Sigmoid colon (tissue), 7 donors: ENCODE measurements around the gene MACROD2. TPM values are rescaled to one million over a fixed set of nuclear protein-coding genes. Genes with fewer than 3 reads are reported as not detected.

Experiments
- DNase-seq: peaks from one replicate; pipeline ENCODE4 v3.0.0-alpha.2; 2019
- H3K27ac ChIP-seq, 4 donors: fragments of 200-600 bp; sonication (generic); one replicate each; pipeline ENCODE4 v1.5.1; 2016 to 2019; ENCODE audit warnings: mild to moderate bottlenecking in 1 of 4
- H3K27me3 ChIP-seq, 3 donors: fragments of 200-600 bp; sonication (generic); one replicate each; pipeline ENCODE4 v1.5.1; 2019; ENCODE audit warnings: mild to moderate bottlenecking in 1 of 3
- H3K36me3 ChIP-seq, 4 donors: fragments of 200-600 bp; sonication (generic); one replicate each; pipeline ENCODE4 v1.5.1; 2016 to 2019
- H3K4me1 ChIP-seq, 4 donors: fragments of 200-600 bp; sonication (generic); one replicate each; pipeline ENCODE4 v1.5.1; 2017 to 2019
- H3K4me3 ChIP-seq, 4 donors: fragments of 200-600 bp; sonication (generic); one replicate each; pipeline ENCODE4 v1.5.1; 2017 to 2019; ENCODE audit warnings: mild to moderate bottlenecking in 2 of 4, moderate library complexity in 1 of 4
- H3K9me3 ChIP-seq, 4 donors: fragments of 200-600 bp in 3 of 4; sonication (generic) in 3 of 4; one replicate each; pipeline versions ENCODE4 v1.5.1 to v1.6.1; 2013 to 2019
- EP300 ChIP-seq, 4 donors: sonication (generic); formaldehyde crosslinking; IDR thresholded peaks; one replicate each; pipeline ENCODE4 v1.6.1; 2017; ENCODE audit warnings: antibody characterized with exemption in 4 of 4
- POLR2A ChIP-seq, 2 donors: fragments of 450-650 bp; IDR thresholded peaks; one replicate each; pipeline ENCODE4 v1.6.1; 2016; ENCODE audit warnings: antibody characterized with exemption in 2 of 2, mild to moderate bottlenecking in 2 of 2, moderate library complexity in 2 of 2
- POLR2AphosphoS5 ChIP-seq, 4 donors: sonication (generic); formaldehyde crosslinking; IDR thresholded peaks; one replicate each; pipeline ENCODE4 v1.6.1; 2017; ENCODE audit warnings: antibody characterized with exemption in 4 of 4
- WGBS, 2 donors: extraction: QIAGEN DNeasy Blood & Tissue Kit; methylation state at CpG; one replicate each; pipeline ENCODE4 v1.1.7; 2013; 5-methylcytosine and 5-hydroxymethylcytosine counted together
- intact Hi-C: fragments of 100-400 bp; cut with DNase I; formaldehyde crosslinking; loops from one replicate; pipeline ENCODE4 v1.15.1; 2023
- polyA plus RNA-seq, 3 donors: library from polyadenylated mRNA; stranded (reverse); fragments of 200-250 nt; gene quantifications; one replicate each; pipeline ENCODE4 v1.2.3, GENCODE V29; 2013
- total RNA-seq, 4 donors: library from RNA; depleted of rRNA; stranded (reverse); fragments of >200 nt; gene quantifications; one replicate each; pipeline ENCODE4 v1.1.0, GENCODE V29; 2016
- TF ChIP-seq, protein P1 (sequence below), 4 experiments: fragments of 450-650 bp in 3 of 4; fragments of 200-600 bp in 1 of 4; IDR thresholded peaks; one replicate each; pipeline ENCODE4 v1.5.1; 2016 to 2019; ENCODE audit warnings: antibody characterized with exemption in 4 of 4, mild to moderate bottlenecking in 3 of 4, moderate library complexity in 2 of 4
- donor health status: healthy with polysubstance abuse.
- donor health status: Bipolar disorder and iron deficiency.
- donor health status: healthy.

The MACROD2 gene
- total and polyA plus RNA-seq, 7 donors: 1.2 to 22.4 (median 5.8) TPM

DNA sequence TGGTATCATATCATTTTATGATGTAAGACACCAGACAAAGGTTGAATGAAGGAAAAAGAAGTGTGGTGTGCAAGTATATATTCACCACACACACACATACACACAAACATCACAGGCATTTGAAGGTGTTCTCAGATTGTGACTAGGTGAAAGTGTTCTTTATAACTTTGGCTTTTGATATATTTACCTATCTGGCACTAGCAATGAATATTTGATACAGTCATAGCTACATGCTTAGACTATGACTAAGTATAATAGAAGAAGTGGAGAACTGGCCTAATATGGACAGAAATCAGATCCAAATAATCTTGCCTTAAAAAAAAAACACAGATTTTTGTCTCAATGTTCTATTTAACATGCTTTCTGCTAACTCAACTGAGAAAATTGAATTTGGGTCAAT, 1768.0 kb downstream of the MACROD2 start:
- H3K4me1 ChIP-seq: peaks cover 0 to 16% (median 15%) of the 10 kb centered on the region in 4 donors
- H3K27me3 ChIP-seq: no peaks in the 10 kb centered on the region
- TF ChIP-seq EP300 (IDR thresholded peaks at IDR 0.05) (no peak), POLR2A (IDR thresholded peaks at IDR 0.05) (no peak), POLR2AphosphoS5 (IDR thresholded peaks at IDR 0.05) (no peak)
- TF ChIP-seq, protein P1, sequence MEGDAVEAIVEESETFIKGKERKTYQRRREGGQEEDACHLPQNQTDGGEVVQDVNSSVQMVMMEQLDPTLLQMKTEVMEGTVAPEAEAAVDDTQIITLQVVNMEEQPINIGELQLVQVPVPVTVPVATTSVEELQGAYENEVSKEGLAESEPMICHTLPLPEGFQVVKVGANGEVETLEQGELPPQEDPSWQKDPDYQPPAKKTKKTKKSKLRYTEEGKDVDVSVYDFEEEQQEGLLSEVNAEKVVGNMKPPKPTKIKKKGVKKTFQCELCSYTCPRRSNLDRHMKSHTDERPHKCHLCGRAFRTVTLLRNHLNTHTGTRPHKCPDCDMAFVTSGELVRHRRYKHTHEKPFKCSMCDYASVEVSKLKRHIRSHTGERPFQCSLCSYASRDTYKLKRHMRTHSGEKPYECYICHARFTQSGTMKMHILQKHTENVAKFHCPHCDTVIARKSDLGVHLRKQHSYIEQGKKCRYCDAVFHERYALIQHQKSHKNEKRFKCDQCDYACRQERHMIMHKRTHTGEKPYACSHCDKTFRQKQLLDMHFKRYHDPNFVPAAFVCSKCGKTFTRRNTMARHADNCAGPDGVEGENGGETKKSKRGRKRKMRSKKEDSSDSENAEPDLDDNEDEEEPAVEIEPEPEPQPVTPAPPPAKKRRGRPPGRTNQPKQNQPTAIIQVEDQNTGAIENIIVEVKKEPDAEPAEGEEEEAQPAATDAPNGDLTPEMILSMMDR (IDR thresholded peaks at IDR 0.05): no peak
- H3K9me3 ChIP-seq: no peaks in the 10 kb centered on the region
- no peak overlapping the region for H3K27ac ChIP-seq
- no peak overlapping the region for H3K4me3 ChIP-seq
- no peaks in the 10 kb centered on the region for H3K36me3 ChIP-seq
- intact Hi-C loops: no loop called here
- no peak for DNase-seq

DNA sequence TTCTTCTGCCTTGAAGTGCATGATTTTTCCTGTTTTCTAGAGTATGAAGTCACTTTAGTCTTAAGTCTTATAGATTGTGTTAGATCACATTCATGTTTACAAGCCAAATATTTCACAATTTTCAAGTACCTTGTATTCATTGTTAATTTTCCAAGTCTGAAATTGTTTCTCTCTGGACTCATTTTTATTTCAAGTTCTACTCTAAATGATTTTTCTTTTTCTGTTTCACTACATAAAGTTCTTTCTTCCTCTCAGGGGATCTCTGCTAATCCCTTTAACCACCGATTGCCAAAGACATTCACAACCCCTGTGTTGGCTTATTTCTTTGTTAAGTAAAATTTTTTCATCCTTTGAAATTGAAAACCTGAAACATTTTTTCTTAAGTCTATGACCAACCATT, 1772.3 kb downstream of the MACROD2 start:
- no peaks in the 10 kb centered on the region for H3K4me1 ChIP-seq
- no peak for TF ChIP-seq EP300 (IDR thresholded peaks at IDR 0.05)
- TF ChIP-seq POLR2A (IDR thresholded peaks at IDR 0.05): no peak
- TF ChIP-seq POLR2AphosphoS5 (IDR thresholded peaks at IDR 0.05): no peak
- TF ChIP-seq, protein P1 (IDR thresholded peaks at IDR 0.05): no peak
- WGBS, 2 donors: 48 to 73% methylated on average over 1 of the region's 1 CpG
- no peaks in the 10 kb centered on the region for H3K36me3 ChIP-seq
- DNase-seq: no peak
- intact Hi-C loops: no loop called here
- no peak overlapping the region for H3K27ac ChIP-seq
- no peaks in the 10 kb centered on the region for H3K9me3 ChIP-seq
- no peak overlapping the region for H3K4me3 ChIP-seq
- H3K27me3 ChIP-seq: no peaks in the 10 kb centered on the region

DNA sequence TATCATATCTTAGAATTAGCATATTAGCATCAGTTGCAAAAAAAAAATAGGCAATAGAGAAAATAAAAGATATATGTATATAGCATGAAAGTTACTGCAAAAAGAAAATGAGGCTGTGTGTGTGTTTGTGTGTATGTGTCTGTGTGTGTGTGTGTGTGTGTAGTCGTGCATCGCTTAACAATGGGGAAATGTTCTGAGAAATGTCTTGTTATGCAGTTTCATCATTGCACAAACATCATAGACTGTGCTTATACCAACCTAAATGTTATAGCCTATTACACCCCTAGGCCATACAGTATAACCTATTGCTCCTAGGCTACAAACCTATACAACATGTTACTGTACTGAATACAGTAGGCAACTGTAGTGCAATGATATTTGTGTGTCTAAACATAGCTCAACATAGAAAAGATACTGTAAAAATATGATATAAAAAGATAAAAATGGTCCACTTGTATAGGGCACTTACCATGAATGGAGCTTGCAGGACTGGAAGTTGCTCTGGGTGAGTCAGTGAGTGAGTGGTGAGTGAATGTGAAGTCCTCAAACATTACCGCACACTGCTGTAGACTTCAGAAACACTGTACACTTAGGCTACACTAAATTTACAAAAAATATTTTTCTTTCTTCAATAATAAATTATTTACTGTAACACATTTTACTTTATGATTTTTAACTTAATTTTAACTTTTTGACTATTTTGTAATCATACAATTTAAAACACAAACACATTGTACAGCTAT, 1772.9 kb downstream of the MACROD2 start:
- TF ChIP-seq POLR2AphosphoS5 (IDR thresholded peaks at IDR 0.05) (no peak), POLR2A (IDR thresholded peaks at IDR 0.05) (no peak), EP300 (IDR thresholded peaks at IDR 0.05) (no peak)
- TF ChIP-seq, protein P1 (IDR thresholded peaks at IDR 0.05): no peak
- no peaks in the 10 kb centered on the region for H3K9me3 ChIP-seq
- WGBS, 2 donors: 91 to 95% methylated on average over 3 of the region's 3 CpGs
- no peaks in the 10 kb centered on the region for H3K36me3 ChIP-seq
- intact Hi-C loops: no loop called here
- no peak for DNase-seq
- H3K27ac ChIP-seq: no peak overlapping the region
- no peak overlapping the region for H3K4me3 ChIP-seq
- H3K27me3 ChIP-seq: no peaks in the 10 kb centered on the region
- H3K4me1 ChIP-seq: no peaks in the 10 kb centered on the region

DNA sequence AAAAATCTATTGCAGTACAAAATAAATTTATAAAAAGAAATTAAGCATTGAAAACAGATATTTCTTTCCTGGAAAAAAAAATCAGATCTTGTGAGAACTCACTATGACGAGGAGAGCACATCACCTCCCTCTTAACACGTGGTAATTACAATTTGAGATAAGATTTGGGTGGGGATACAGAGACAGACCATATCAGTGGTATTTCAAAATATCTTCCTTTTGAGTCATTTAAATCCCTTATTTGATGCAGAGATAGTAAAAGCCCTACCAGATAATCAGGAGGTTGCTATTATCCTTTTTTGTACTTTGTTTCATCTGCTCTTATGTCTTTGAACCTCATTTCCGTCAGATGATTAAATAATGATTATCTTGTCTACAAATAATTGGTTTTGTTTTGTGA, 1777.5 kb downstream of the MACROD2 start:
- no peak overlapping the region for H3K4me3 ChIP-seq
- H3K27me3 ChIP-seq: no peaks in the 10 kb centered on the region
- TF ChIP-seq POLR2A (IDR thresholded peaks at IDR 0.05): no peak
- no peak for TF ChIP-seq POLR2AphosphoS5 (IDR thresholded peaks at IDR 0.05)
- TF ChIP-seq EP300 (IDR thresholded peaks at IDR 0.05): no peak
- TF ChIP-seq, protein P1 (IDR thresholded peaks at IDR 0.05): no peak
- H3K9me3 ChIP-seq: no peaks in the 10 kb centered on the region
- H3K4me1 ChIP-seq: no peaks in the 10 kb centered on the region
- no peak for DNase-seq
- H3K27ac ChIP-seq: no peak overlapping the region
- intact Hi-C loops: no loop called here
- 36 to 79% methylated on average over 3 of the region's 3 CpGs for WGBS, 2 donors
- H3K36me3 ChIP-seq: no peaks in the 10 kb centered on the region

DNA sequence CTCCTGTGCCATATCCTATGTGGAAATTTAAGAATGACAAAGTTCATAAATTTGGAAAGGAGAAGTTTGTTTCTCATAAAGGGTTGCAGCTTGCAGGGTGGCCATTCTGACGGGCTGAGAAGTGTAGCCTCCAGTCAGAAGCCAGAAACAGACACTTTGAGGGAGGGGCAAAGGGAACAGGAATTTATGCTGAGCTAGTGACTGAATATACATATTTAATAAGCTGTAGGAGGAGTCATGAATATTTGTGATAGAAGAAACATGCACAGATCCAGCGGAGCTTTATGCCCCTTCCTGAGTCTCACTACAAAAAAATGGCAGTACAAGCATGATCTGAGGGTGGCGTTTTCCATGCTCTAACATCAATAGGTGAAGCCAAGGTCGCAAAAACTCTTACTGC, 1779.6 kb downstream of the MACROD2 start:
- no peak overlapping the region for H3K4me3 ChIP-seq
- no peaks in the 10 kb centered on the region for H3K4me1 ChIP-seq
- TF ChIP-seq POLR2AphosphoS5 (IDR thresholded peaks at IDR 0.05): no peak
- no peak for TF ChIP-seq POLR2A (IDR thresholded peaks at IDR 0.05)
- TF ChIP-seq, protein P1 (IDR thresholded peaks at IDR 0.05): no peak
- no peak for TF ChIP-seq EP300 (IDR thresholded peaks at IDR 0.05)
- 79 to 80% methylated on average over 4 of the region's 4 CpGs for WGBS, 2 donors
- H3K27me3 ChIP-seq: no peaks in the 10 kb centered on the region
- H3K9me3 ChIP-seq: no peaks in the 10 kb centered on the region
- no peak for DNase-seq
- H3K27ac ChIP-seq: no peak overlapping the region
- intact Hi-C loops: no loop called here
- H3K36me3 ChIP-seq: no peaks in the 10 kb centered on the region
